Small intestine (tissue), 7 donors: Measurements from ENCODE around the gene TNFSF4. TPM values are rescaled to one million over a fixed set of nuclear protein-coding genes. Genes with fewer than 3 reads are reported as not detected.
"Not testable (repeated sequence)": the region's sequence is repeated elsewhere in the genome, so short reads cannot be mapped to it uniquely, and the experiment has no call there.

Experiments
- DNase-seq, 2 donors: peaks; one replicate each; pipeline versions ENCODE4 v3.0.0 to v3.0.0-alpha.2; 2013
- FAIRE-seq: peaks from 2 replicates; lab custom pipeline; 2012; peaks lifted over from hg19 to GRCh38; lab: Jason Lieb, UNC
- H3K27ac ChIP-seq, 3 donors: one replicate each; pipeline ENCODE4 v1.5.1; 2013; ENCODE audit warnings: low read length in 2 of 3, mild to moderate bottlenecking in 2 of 3, control low read depth in 1 of 3, inconsistent platforms in 1 of 3, low read depth in 1 of 3, moderate library complexity in 1 of 3
- H3K27me3 ChIP-seq, 3 donors: one replicate each; pipeline ENCODE4 v1.6.1; 2013; ENCODE audit warnings: low read length in 3 of 3, inconsistent platforms in 1 of 3; ENCODE audit not compliant: control insufficient read depth in 3 of 3, insufficient read depth in 3 of 3
- H3K36me3 ChIP-seq, 3 donors: one replicate each; pipeline ENCODE4 v1.6.1; 2013; ENCODE audit warnings: low read length in 3 of 3, inconsistent platforms in 1 of 3, low read depth in 1 of 3, mild to moderate bottlenecking in 1 of 3, moderate library complexity in 1 of 3; ENCODE audit not compliant: control insufficient read depth in 3 of 3, insufficient read depth in 2 of 3
- H3K4me1 ChIP-seq, 3 donors: one replicate each; pipeline ENCODE4 v1.6.1; 2013; ENCODE audit warnings: low read length in 2 of 3, inconsistent platforms in 1 of 3, low read depth in 1 of 3, mild to moderate bottlenecking in 1 of 3, moderate library complexity in 1 of 3; ENCODE audit not compliant: control insufficient read depth in 3 of 3, insufficient read depth in 2 of 3
- H3K4me3 ChIP-seq, 3 donors: one replicate each; pipeline ENCODE4 v1.5.1; 2013; ENCODE audit warnings: low read length in 3 of 3, control low read depth in 1 of 3, inconsistent platforms in 1 of 3, low read depth in 1 of 3, mild to moderate bottlenecking in 1 of 3, moderate library complexity in 1 of 3
- H3K9me3 ChIP-seq, 2 donors: one replicate each; pipeline ENCODE4 v1.6.1; 2013; ENCODE audit warnings: low read depth in 1 of 2, low read length in 1 of 2; ENCODE audit not compliant: control insufficient read depth in 2 of 2, insufficient read depth in 1 of 2
- WGBS, 3 donors: extraction: QIAGEN DNeasy Blood & Tissue Kit; methylation state at CpG; one replicate each; pipeline ENCODE4 v1.1.7; 2013; 5-methylcytosine and 5-hydroxymethylcytosine counted together
- polyA plus RNA-seq, 4 donors: library from polyadenylated mRNA; stranded (reverse) in 3 of 4; unstranded in 1 of 4; fragments of 200-250 nt in 3 of 4; fragments of 120-200 nt in 1 of 4; gene quantifications; one replicate each; pipeline versions ENCODE4 v1.2.1 to v1.2.3, GENCODE V29; 2013
- donor health status: healthy with polysubstance abuse.
- donor health status: control.
- donor health status: control.
- donor health status: Bipolar disorder and iron deficiency.
- donor health status: healthy.

The TNFSF4 gene
- polyA plus RNA-seq, 4 donors = 0.22 to 0.81 TPM; not detected in 2

DNA sequence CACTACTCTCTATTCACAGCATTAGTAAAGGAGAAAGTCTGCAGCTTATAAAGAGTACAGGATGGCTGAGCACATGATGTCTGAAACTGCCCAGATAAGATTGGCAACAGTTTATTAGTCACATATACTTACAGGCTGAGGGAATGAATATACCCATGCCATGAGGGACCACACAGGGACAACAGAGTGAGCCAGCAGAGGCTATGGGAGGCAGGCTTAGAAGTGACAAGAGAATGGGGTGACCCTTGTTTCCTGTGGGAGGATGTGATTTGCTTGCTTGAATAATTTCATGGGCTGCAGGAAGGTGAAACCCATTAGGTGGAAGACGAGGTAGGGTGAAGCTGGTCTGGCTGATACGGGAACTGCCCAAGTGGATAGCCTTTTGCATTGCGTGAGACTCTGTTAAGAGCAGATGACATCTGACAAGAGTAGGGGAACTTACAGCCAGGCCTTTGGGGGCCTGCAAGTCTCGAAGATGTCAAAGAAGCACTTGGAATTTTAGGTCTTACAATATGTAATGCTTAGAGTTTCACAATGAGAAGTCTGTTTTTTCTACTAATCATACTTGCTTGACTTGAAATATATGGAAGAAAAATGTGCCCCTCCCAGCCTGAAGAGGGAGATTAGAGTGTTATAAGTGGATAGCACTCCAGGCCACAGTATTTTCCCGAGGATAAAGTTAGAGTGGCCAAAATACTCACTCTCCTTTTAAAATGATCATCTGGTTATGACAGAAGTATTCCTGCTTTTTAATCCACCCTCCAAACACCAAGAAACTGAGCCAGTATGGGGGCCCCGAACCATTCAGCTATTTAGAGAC lies 34.6 kb upstream of the TNFSF4 start:
- DNase-seq (no peak), FAIRE-seq (no peak)
- no peaks in the 10 kb centered on the region for H3K27me3 ChIP-seq
- H3K27ac ChIP-seq = no peak overlapping the region
- H3K36me3 ChIP-seq = no peaks in the 10 kb centered on the region
- H3K4me3 ChIP-seq = no peak overlapping the region
- WGBS, 3 donors = 72 to 79% (median 78%) methylated on average over 6 of the region's 6 CpGs
- H3K4me1 ChIP-seq = no peaks in the 10 kb centered on the region
- H3K9me3 ChIP-seq = peaks cover 0 to 15% of the 10 kb centered on the region in 2 donors

DNA sequence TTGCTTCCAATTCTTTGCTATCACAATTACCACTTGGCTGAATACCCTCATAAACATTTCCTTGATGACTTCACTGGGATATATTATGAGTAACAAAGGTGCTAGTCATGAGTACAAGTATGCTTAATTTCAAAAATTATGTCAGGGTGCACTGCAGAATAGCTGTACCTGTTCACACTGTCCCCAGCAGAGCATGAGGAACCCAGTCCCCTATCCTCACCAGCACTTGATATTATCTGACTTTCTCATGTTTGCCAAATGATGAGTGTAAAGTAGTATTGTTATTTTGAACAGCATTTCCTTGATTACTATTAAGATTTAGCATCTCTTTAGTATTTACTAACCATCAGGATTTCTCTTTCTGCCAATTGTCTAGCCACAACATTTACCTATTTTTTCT lies 33.5 kb upstream of the TNFSF4 start:
- H3K27ac ChIP-seq = no peak overlapping the region
- no peaks in the 10 kb centered on the region for H3K27me3 ChIP-seq
- H3K4me1 ChIP-seq = no peaks in the 10 kb centered on the region
- DNase-seq = no peak
- FAIRE-seq = no peak
- peaks cover 0 to 15% of the 10 kb centered on the region in 2 donors for H3K9me3 ChIP-seq
- no peaks in the 10 kb centered on the region for H3K36me3 ChIP-seq
- no peak overlapping the region for H3K4me3 ChIP-seq

- no peak overlapping the region for H3K27ac ChIP-seq
- H3K36me3 ChIP-seq = no peaks in the 10 kb centered on the region
- H3K4me3 ChIP-seq = no peak overlapping the region
- FAIRE-seq (no peak), DNase-seq (no peak)
- no peaks in the 10 kb centered on the region for H3K4me1 ChIP-seq
- 88 to 90% (median 88%) methylated on average over 2 of the region's 2 CpGs for WGBS, 3 donors
- peaks cover 0 to 15% of the 10 kb centered on the region in 2 donors for H3K9me3 ChIP-seq
- H3K27me3 ChIP-seq = no peaks in the 10 kb centered on the region
Measured at GRCh38 chr1:173239058-173239457, 31.9 kb upstream of the TNFSF4 start.

DNA sequence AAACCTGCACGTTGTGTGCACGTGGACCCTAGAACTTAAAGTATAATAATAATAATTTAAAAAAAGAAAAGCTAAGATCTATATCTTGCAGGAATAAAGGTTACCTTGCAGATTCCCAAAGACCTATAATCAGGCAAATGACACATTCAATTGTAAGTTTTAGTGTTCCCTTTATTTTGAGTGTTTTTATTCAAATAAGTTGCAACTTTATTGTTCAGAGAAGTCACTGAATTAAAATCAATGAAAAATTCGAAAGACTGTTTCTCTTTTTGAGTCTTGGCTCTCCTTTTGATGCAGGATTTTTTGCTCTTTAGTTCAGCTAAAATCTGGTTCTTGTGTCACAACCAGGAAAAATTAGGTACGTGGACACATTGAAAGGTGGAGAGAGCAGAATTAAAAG lies 27.8 kb upstream of the TNFSF4 start:
- Histone ChIP-seq H3K27ac (no peak overlapping the region), H3K27me3 (no peaks in the 10 kb centered on the region), H3K4me3 (no peak overlapping the region), H3K36me3 (no peaks in the 10 kb centered on the region), H3K4me1 (no peaks in the 10 kb centered on the region), H3K9me3 (no peaks in the 10 kb centered on the region)
- 84 to 90% (median 89%) methylated on average over 4 of the region's 4 CpGs for WGBS, 3 donors
- no peak for DNase-seq
- FAIRE-seq = no peak

- not testable (repeated sequence) for H3K27me3 ChIP-seq, FAIRE-seq
- 94 to 100% (median 97%) methylated on average over 1 to 3 of the region's 3 CpGs for WGBS, 3 donors
Measured at GRCh38 chr1:173234434-173234833, 27.3 kb upstream of the TNFSF4 start.

DNA sequence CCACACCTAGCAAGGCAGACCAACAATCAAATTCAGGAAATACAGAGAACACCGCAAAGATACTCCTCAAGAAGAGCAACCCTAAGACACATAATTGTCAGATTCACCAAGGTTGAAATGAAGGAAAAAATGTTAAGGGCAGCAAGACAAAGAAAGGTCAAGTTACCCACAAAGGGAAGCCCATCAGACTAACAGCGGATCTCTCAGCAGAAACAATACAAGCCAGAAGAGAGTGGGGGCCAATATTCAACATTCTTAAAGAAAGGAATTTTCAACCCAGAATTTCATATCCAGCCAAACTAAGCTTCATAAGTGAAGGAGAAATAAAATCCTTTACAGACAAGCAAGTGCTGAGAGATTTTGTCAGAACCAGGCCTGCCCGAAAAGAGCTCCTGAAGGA lies 21.9 kb upstream of the TNFSF4 start:
- H3K4me3 ChIP-seq, DNase-seq, FAIRE-seq, H3K27ac ChIP-seq, H3K36me3 ChIP-seq, H3K27me3 ChIP-seq, H3K4me1 ChIP-seq, H3K9me3 ChIP-seq: not testable (repeated sequence)
- 93 to 98% (median 97%) methylated on average over 3 of the region's 3 CpGs for WGBS, 3 donors

More at GRCh38 chr1:173234434-173234833, 27.3 kb upstream of the TNFSF4 start:
- not testable (repeated sequence) for H3K4me1 ChIP-seq, H3K9me3 ChIP-seq, H3K4me3 ChIP-seq, H3K36me3 ChIP-seq, H3K27ac ChIP-seq, DNase-seq

DNA sequence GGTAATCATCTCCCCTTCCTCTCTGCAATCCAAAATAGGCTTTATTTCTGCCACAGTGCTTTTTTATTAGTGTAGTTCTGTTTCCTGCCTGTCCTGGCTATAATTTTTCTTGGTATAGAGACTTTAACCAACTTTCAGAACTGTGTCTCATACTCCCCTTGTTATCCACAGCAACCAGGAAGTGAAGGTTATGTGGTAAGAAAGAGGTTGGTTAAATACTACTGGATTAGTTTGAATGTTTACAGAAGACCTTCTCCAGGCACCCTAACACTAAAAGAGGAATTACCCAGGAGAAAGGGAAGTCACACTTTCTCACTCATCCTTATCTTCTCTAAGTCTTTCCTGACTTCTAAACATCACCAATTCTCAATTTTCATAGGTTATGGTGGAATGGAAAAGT lies 17.8 kb upstream of the TNFSF4 start:
- Histone ChIP-seq H3K27me3 (no peaks in the 10 kb centered on the region), H3K27ac (no peak overlapping the region), H3K4me3 (no peak overlapping the region), H3K9me3 (peaks cover 0 to 7% of the 10 kb centered on the region in 2 donors), H3K36me3 (no peaks in the 10 kb centered on the region), H3K4me1 (no peaks in the 10 kb centered on the region)
- DNase-seq (no peak), FAIRE-seq (no peak)

GRCh38 chr1:173224280-173224892 lies 17.3 kb upstream of the TNFSF4 start:
- H3K4me3 ChIP-seq = no peak overlapping the region
- peaks cover 0 to 7% of the 10 kb centered on the region in 2 donors for H3K9me3 ChIP-seq
- no peak for DNase-seq
- H3K27me3 ChIP-seq = no peaks in the 10 kb centered on the region
- no peaks in the 10 kb centered on the region for H3K4me1 ChIP-seq
- FAIRE-seq = no peak
- WGBS, 3 donors = 79 to 88% (median 84%) methylated on average over 3 of the region's 3 CpGs
- H3K36me3 ChIP-seq = no peaks in the 10 kb centered on the region
- H3K27ac ChIP-seq = no peak overlapping the region
